ENCODE measurements around the gene CLCN4.

Gene CLCN4

GRCh38 chrX:10237241-10237640 is 80.5 kb downstream of the CLCN4 start:
- H3K27ac ChIP-seq: no peak overlapping the region
- TF ChIP-seq ZFX (IDR thresholded peaks at IDR 0.05; ENCODE audit: borderline replicate concordance): no peak
- TF ChIP-seq CTCF (IDR thresholded peaks at IDR 0.05): no peak

- no peak for TF ChIP-seq CTCF (IDR thresholded peaks at IDR 0.05)
- no peak for TF ChIP-seq ZFX (IDR thresholded peaks at IDR 0.05; ENCODE audit: borderline replicate concordance)
Measured at GRCh38 chrX:10239611-10240064, 82.9 kb downstream of the CLCN4 start.

GRCh38 chrX:10240918-10241317 is 84.1 kb downstream of the CLCN4 start:
- no peak for TF ChIP-seq ZFX (IDR thresholded peaks at IDR 0.05; ENCODE audit: borderline replicate concordance)
- no peak for TF ChIP-seq CTCF (IDR thresholded peaks at IDR 0.05)
- H3K27ac ChIP-seq: no peak overlapping the region

More at GRCh38 chrX:10239611-10240064, 82.9 kb downstream of the CLCN4 start:
- no peak overlapping the region for H3K27ac ChIP-seq

GRCh38 chrX:10242026-10242425 is 85.3 kb downstream of the CLCN4 start:
- H3K27ac ChIP-seq: no peak overlapping the region
- TF ChIP-seq ZFX (IDR thresholded peaks at IDR 0.05; ENCODE audit: borderline replicate concordance) (no peak), CTCF (IDR thresholded peaks at IDR 0.05) (no peak)

- TF ChIP-seq CTCF (IDR thresholded peaks at IDR 0.05): no peak
- TF ChIP-seq ZFX (IDR thresholded peaks at IDR 0.05; ENCODE audit: borderline replicate concordance): no peak
- no peak overlapping the region for H3K27ac ChIP-seq
Measured at GRCh38 chrX:10243106-10243505, 86.3 kb downstream of the CLCN4 start.

GRCh38 chrX:10244915-10245622 is 88.3 kb downstream of the CLCN4 start:
- no peak overlapping the region for H3K27ac ChIP-seq
- TF ChIP-seq CTCF (IDR thresholded peaks at IDR 0.05) (no peak), ZFX (IDR thresholded peaks at IDR 0.05; ENCODE audit: borderline replicate concordance) (no peak)

- H3K27ac ChIP-seq: no peak overlapping the region
- TF ChIP-seq CTCF (IDR thresholded peaks at IDR 0.05): no peak
- TF ChIP-seq ZFX (IDR thresholded peaks at IDR 0.05; ENCODE audit: borderline replicate concordance): no peak
Measured at GRCh38 chrX:10245886-10246285, 89.1 kb downstream of the CLCN4 start.

Data from 22Rv1 (cell line).